WTC11 (cell line): Measurements from ENCODE around the gene LRRC4B. TPM values are rescaled to one million over a fixed set of nuclear protein-coding genes. Genes with fewer than 3 reads are reported as not detected.

Source experiments
- ATAC-seq: fragments of 200-7000 bp; cut with Tn5 transposase; 2 replicates; pipeline ENCODE4 v1.10.0; 2021; ENCODE audit warnings: mild to moderate bottlenecking, moderate library complexity
- CTCF ChIA-PET: fragments of 300-600 bp; sonication (Branson Sonifier 250); formaldehyde crosslinking; loops from one replicate; lab custom pipeline; 2021; ENCODE audit warnings: antibody characterized with exemption; lab: Charles Lee
- POLR2A ChIA-PET: fragments of 350-600 bp; sonication (Branson Sonifier 250); formaldehyde crosslinking; loops from one replicate; lab custom pipeline; 2021; ENCODE audit warnings: antibody characterized with exemption; lab: Charles Lee
- DNase-seq: peaks from one replicate; pipeline ENCODE4 v3.0.0; 2021; ENCODE audit warnings: low spot score
- H3K27ac Mint-ChIP-seq: 2 replicates; pipeline ENCODE4 v1.8.0; 2021; ENCODE audit warnings: mixed read lengths
- H3K27me3 Mint-ChIP-seq: 2 replicates; pipeline ENCODE4 v1.8.0; 2021; ENCODE audit warnings: low read depth, mild to moderate bottlenecking, moderate library complexity, mixed read lengths
- H3K36me3 Mint-ChIP-seq: 2 replicates; pipeline ENCODE4 v1.8.0; 2021; ENCODE audit warnings: mixed read lengths
- H3K4me1 Mint-ChIP-seq: 2 replicates; pipeline ENCODE4 v1.8.0; 2022; ENCODE audit warnings: mixed read lengths
- H3K4me3 Mint-ChIP-seq: 2 replicates; pipeline ENCODE4 v1.8.0; 2021; ENCODE audit warnings: mild to moderate bottlenecking, moderate library complexity, mixed read lengths
- H3K9me3 Mint-ChIP-seq: 2 replicates; pipeline ENCODE4 v1.8.0; 2021; ENCODE audit warnings: mixed read lengths
- CBFB ChIP-seq: sonication (generic); formaldehyde crosslinking; IDR thresholded peaks from 2 replicates; pipeline ENCODE4 v1.8.1; 2022; ENCODE audit warnings: mild to moderate bottlenecking, low read depth, missing genetic modification reagents
- FOXP1 ChIP-seq: sonication (generic); formaldehyde crosslinking; IDR thresholded peaks from 2 replicates; pipeline ENCODE4 v1.8.0; 2022; ENCODE audit warnings: missing genetic modification reagents, mild to moderate bottlenecking, moderate library complexity, borderline replicate concordance
- GABPB1 ChIP-seq: sonication (generic); formaldehyde crosslinking; IDR thresholded peaks from 2 replicates; pipeline ENCODE4 v1.8.1; 2023; ENCODE audit warnings: mild to moderate bottlenecking, missing genetic modification reagents
- GTF2I ChIP-seq: fragments of 250-450 bp; sonication (Bioruptor Pico); conservative IDR thresholded peaks from 2 replicates; pipeline ENCODE4 v1.4.0; 2021; ENCODE audit warnings: mild to moderate bottlenecking
- JUN ChIP-seq: sonication (generic); formaldehyde crosslinking; IDR thresholded peaks from 2 replicates; pipeline ENCODE4 v1.8.0; 2023; ENCODE audit warnings: mild to moderate bottlenecking, missing genetic modification reagents
- NR1H2 ChIP-seq: sonication (generic); formaldehyde crosslinking; IDR thresholded peaks from 2 replicates; pipeline ENCODE4 v1.9.0; 2021; ENCODE audit warnings: mild to moderate bottlenecking, moderate library complexity, missing genetic modification reagents
- NR2C2 ChIP-seq: sonication (generic); formaldehyde crosslinking; IDR thresholded peaks from 2 replicates; pipeline ENCODE4 v1.8.0; 2022; ENCODE audit warnings: mild to moderate bottlenecking, missing genetic modification reagents
- SOX15 ChIP-seq: fragments of 250-450 bp; sonication (Bioruptor Pico); IDR thresholded peaks from 2 replicates; pipeline ENCODE4 v1.9.0; 2021; ENCODE audit warnings: mild to moderate bottlenecking
- TCF7 ChIP-seq: sonication (generic); formaldehyde crosslinking; IDR thresholded peaks from 2 replicates; pipeline ENCODE4 v1.8.0; 2022; ENCODE audit warnings: mild to moderate bottlenecking, low read depth, missing genetic modification reagents, moderate library complexity
- TEAD1 ChIP-seq: sonication (generic); formaldehyde crosslinking; IDR thresholded peaks from 2 replicates; pipeline ENCODE4 v1.8.0; 2022; ENCODE audit warnings: mild to moderate bottlenecking, missing genetic modification reagents
- ZNF232 ChIP-seq: sonication (generic); formaldehyde crosslinking; IDR thresholded peaks from 2 replicates; pipeline ENCODE4 v1.8.0; 2022; ENCODE audit warnings: mild to moderate bottlenecking, missing genetic modification reagents
- ZNF671 ChIP-seq: fragments of 250-450 bp; sonication (Bioruptor Pico); IDR thresholded peaks from 2 replicates; pipeline ENCODE4 v1.8.0; 2021; ENCODE audit warnings: mild to moderate bottlenecking
- total RNA-seq: library from RNA; stranded (reverse); gene quantifications from 3 replicates; pipeline ENCODE4 v1.2.3, GENCODE V29; 2021
- TF ChIP-seq, protein P1 (sequence below): sonication (generic); formaldehyde crosslinking; IDR thresholded peaks from 2 replicates; pipeline ENCODE4 v1.8.1; 2023; ENCODE audit warnings: mild to moderate bottlenecking, missing genetic modification reagents
- TF ChIP-seq, protein P2 (sequence below): sonication (generic); formaldehyde crosslinking; IDR thresholded peaks from 2 replicates; pipeline ENCODE4 v1.8.0; 2022; ENCODE audit warnings: mild to moderate bottlenecking, missing genetic modification reagents
- TF ChIP-seq, protein P3 (sequence below): fragments of 250-450 bp; sonication (Bioruptor Pico); IDR thresholded peaks from 2 replicates; pipeline ENCODE4 v1.9.0; 2021; ENCODE audit warnings: mild to moderate bottlenecking

Gene LRRC4B
- total RNA-seq, 1 experiment from 2014 or later: 10.0 TPM

DNA sequence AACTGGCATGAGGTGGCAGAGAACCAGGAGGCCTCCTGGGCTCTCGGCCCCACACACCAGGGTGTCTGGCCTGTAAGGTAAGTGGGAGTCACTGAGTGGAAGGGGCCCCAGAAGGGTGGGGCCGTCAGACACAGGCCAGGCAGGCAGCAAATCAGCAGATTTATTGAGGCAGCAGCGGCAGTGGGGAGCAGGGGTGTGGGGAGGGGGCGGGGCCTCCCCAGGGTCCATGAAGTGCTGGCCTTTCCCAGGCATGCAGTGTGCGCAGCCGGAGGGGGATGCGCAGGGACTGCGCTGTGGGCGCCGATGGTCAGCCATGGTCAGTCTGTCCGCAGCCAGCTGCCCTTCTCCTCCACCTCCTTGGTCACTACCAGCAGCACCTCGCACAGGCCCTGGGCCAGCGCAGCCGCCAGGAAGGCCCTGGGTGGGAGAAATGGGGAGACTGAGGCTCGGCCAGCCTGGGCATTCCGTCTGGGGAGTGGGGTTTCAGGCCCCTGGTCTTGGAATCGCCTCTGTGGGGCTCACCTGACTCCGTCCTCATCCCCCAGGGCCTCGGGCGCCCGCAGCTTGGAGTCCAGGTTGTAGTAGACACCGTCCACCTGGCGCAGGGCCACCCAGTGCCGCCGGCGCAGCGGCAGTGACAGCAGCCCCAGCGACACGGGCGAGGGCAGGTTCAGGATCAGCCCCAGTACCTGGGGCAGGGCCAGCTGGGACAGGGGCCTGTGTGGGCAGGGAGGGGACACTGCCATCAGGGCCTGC lies 62.2 kb downstream of the LRRC4B start:
- 0 out of 2 replicates have a peak, but pooled peaks cover 3% of the 10 kb centered on the region for H3K4me1 Mint-ChIP-seq
- H3K4me3 Mint-ChIP-seq: no peak overlapping the region
- H3K9me3 Mint-ChIP-seq: no peaks in the 10 kb centered on the region
- CTCF ChIA-PET: interaction anchor here (1.6 kb wide), 1 partner anchor 19 kb away, joined by 4 read pairs; no protein-coding TSS in a partner anchor
- TF ChIP-seq GTF2I (no peak), NR2C2 (CRISPR knock-in tag) (no peak), GABPB1 (CRISPR knock-in tag) (no peak), SOX15 (CRISPR knock-in tag) (no peak), FOXP1 (CRISPR knock-in tag) (no peak)
- TF ChIP-seq, protein P1, sequence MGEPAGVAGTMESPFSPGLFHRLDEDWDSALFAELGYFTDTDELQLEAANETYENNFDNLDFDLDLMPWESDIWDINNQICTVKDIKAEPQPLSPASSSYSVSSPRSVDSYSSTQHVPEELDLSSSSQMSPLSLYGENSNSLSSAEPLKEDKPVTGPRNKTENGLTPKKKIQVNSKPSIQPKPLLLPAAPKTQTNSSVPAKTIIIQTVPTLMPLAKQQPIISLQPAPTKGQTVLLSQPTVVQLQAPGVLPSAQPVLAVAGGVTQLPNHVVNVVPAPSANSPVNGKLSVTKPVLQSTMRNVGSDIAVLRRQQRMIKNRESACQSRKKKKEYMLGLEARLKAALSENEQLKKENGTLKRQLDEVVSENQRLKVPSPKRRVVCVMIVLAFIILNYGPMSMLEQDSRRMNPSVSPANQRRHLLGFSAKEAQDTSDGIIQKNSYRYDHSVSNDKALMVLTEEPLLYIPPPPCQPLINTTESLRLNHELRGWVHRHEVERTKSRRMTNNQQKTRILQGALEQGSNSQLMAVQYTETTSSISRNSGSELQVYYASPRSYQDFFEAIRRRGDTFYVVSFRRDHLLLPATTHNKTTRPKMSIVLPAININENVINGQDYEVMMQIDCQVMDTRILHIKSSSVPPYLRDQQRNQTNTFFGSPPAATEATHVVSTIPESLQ (CRISPR knock-in tag): no peak
- TF ChIP-seq, protein P2, sequence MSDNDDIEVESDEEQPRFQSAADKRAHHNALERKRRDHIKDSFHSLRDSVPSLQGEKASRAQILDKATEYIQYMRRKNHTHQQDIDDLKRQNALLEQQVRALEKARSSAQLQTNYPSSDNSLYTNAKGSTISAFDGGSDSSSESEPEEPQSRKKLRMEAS (CRISPR knock-in tag): no peak
- no peaks in the 10 kb centered on the region for H3K36me3 Mint-ChIP-seq
- no peak overlapping the region for H3K27ac Mint-ChIP-seq
- POLR2A ChIA-PET: no interaction called here
- ATAC-seq (no peak), DNase-seq (no peak)
- peaks cover 40% of the 10 kb centered on the region for H3K27me3 Mint-ChIP-seq

DNA sequence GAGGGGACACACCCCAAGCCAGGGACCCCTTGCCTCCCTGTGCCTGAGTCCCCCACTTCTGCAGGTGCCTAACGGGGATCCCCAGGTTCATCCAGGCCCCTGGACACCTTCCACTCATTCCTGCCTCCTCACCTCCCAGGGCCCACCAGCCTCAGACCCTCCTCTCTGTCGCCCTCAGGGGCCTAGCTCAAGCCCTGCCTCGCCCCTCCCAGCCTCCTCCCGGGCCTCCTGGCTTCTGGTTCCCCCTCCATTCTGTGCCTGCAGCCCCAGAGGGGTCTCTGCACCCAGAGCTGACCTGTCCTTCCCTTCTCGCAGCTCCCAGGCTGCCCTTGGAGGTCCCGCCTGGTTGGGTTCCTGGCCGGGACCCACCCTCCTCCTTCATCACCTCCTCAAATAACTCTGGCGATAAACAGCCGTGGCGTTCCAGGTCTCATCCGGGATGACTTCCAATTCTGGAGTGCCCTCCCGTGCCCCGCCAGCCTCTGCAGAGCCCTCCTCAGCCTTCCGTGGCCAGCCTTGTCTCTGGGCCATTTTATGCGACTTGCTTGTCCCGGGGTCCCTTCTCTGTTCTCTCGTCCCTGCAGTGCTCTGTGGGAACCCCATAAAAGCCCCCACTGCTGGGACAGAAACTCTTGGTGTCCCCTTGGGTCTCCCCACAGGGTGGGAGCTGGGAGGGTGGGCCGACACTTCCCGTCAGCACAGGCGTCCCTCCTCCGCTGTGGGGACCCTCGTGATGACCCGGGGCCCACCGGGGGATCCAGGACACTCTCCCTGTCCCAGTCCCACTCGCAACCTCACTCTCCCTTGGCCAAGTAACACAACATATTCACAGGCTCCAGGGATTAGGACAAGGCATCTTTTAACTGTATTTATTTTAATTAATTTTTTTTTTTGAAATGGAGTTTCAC lies 66.4 kb downstream of the LRRC4B start:
- Mint-ChIP-seq H3K27me3 (peaks cover 14% of the 10 kb centered on the region), H3K4me1 (peaks cover 3% of the 10 kb centered on the region; the same call in 1 of the 2 replicates), H3K4me3 (no peak overlapping the region), H3K27ac (no peak overlapping the region), H3K9me3 (no peaks in the 10 kb centered on the region), H3K36me3 (no peaks in the 10 kb centered on the region)
- TF ChIP-seq, protein P3, sequence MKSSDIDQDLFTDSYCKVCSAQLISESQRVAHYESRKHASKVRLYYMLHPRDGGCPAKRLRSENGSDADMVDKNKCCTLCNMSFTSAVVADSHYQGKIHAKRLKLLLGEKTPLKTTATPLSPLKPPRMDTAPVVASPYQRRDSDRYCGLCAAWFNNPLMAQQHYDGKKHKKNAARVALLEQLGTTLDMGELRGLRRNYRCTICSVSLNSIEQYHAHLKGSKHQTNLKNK (CRISPR knock-in tag): no peak
- TF ChIP-seq ZNF232 (no peak), TCF7 (CRISPR knock-in tag) (no peak), NR2C2 (CRISPR knock-in tag) (no peak), NR1H2 (CRISPR knock-in tag) (no peak), JUN (no peak)
- ATAC-seq: no peak
- ChIA-PET POLR2A (no interaction called here), CTCF (interaction anchor here (0.7 to 2.4 kb wide), 8 partner anchors 10 to 145 kb away, joined by 3 to 12 read pairs (median 4); partner anchors contain the start of gene JOSD2)
- DNase-seq: no peak

DNA sequence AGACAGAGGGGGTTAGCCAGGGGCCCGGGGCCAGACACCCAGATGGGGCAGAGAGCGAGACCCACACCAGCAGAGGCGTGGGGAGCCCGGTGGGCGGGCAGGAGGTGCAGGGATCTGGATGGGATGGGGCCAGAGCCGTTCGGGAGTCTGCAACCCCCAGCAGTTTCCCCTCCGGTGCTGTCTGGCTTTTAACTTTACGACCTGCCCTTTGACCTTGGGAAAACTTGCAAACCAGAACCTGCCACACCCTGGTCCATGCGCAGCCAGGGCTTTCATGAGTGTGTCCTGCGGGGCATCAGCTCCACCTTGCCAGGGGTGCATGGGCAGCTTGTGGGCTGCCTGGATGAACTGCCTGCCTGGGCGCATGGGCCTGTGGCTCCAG lies 67.1 kb downstream of the LRRC4B start:
- H3K36me3 Mint-ChIP-seq: no peaks in the 10 kb centered on the region
- peaks cover 3% of the 10 kb centered on the region; the same call in 1 of the 2 replicates for H3K4me1 Mint-ChIP-seq
- H3K4me3 Mint-ChIP-seq: no peak overlapping the region
- ChIA-PET POLR2A (interaction anchor here (1.0 kb wide), 1 partner anchor 99 kb away, joined by 3 read pairs; no protein-coding TSS in a partner anchor), CTCF (interaction anchor here (0.7 to 2.4 kb wide), 8 partner anchors 10 to 144 kb away, joined by 3 to 12 read pairs (median 5); partner anchors contain the start of gene JOSD2)
- DNase-seq: no peak
- no peaks in the 10 kb centered on the region for H3K9me3 Mint-ChIP-seq
- TF ChIP-seq CBFB (CRISPR knock-in tag): no peak
- TF ChIP-seq TEAD1 (CRISPR knock-in tag): no peak
- TF ChIP-seq ZNF671 (CRISPR knock-in tag): no peak
- ATAC-seq: no peak
- H3K27me3 Mint-ChIP-seq: peaks cover 18% of the 10 kb centered on the region
- H3K27ac Mint-ChIP-seq: no peak overlapping the region
